Esophagus (tissue), 2 donors: ENCODE data around the gene OR6C68. TPM values are rescaled to one million over a fixed set of nuclear protein-coding genes. Genes with fewer than 3 reads are reported as not detected.
"Not testable (repeated sequence)": the region's sequence is repeated elsewhere in the genome, so short reads cannot be mapped to it uniquely, and the experiment has no call there.

ENCODE experiments used
- H3K27ac ChIP-seq, 2 donors: one replicate each; pipeline ENCODE4 v1.5.1; 2013; ENCODE audit warnings: low read depth in 2 of 2, mild to moderate bottlenecking in 2 of 2, inconsistent platforms in 1 of 2, low read length in 1 of 2, moderate library complexity in 1 of 2
- H3K27me3 ChIP-seq, 2 donors: one replicate each; pipeline ENCODE4 v1.6.1; 2013; ENCODE audit warnings: low read length in 2 of 2, control low read depth in 1 of 2, mild to moderate bottlenecking in 1 of 2; ENCODE audit not compliant: insufficient read depth in 2 of 2, control insufficient read depth in 1 of 2
- H3K36me3 ChIP-seq, 2 donors: one replicate each; pipeline ENCODE4 v1.6.1; 2013; ENCODE audit warnings: low read length in 1 of 2; ENCODE audit not compliant: control insufficient read depth in 2 of 2, insufficient read depth in 2 of 2
- H3K4me1 ChIP-seq, 2 donors: one replicate each; pipeline ENCODE4 v1.6.1; 2013; ENCODE audit warnings: low read length in 1 of 2; ENCODE audit not compliant: control insufficient read depth in 2 of 2, insufficient read depth in 2 of 2
- H3K4me3 ChIP-seq, 2 donors: one replicate each; pipeline ENCODE4 v1.5.1; 2013; ENCODE audit warnings: low read length in 2 of 2, mild to moderate bottlenecking in 2 of 2, low read depth in 1 of 2, moderate library complexity in 1 of 2
- H3K9me3 ChIP-seq, 2 donors: one replicate each; pipeline ENCODE4 v1.6.1; 2013; ENCODE audit warnings: mild to moderate bottlenecking in 2 of 2, low read depth in 1 of 2, low read length in 1 of 2, moderate library complexity in 1 of 2; ENCODE audit not compliant: control insufficient read depth in 2 of 2, insufficient read depth in 1 of 2
- WGBS, 2 donors: extraction: QIAGEN DNeasy Blood & Tissue Kit; methylation state at CpG; one replicate each; pipeline ENCODE4 v1.1.7; 2013; 5-methylcytosine and 5-hydroxymethylcytosine counted together
- polyA plus RNA-seq, 2 donors: library from polyadenylated mRNA; stranded (reverse); fragments of 200-250 nt; gene quantifications; one replicate each; pipeline ENCODE4 v1.2.3, GENCODE V29; 2013
- donor health status: healthy with polysubstance abuse.
- donor health status: Bipolar disorder and iron deficiency.

OR6C68 gene
- not detected for polyA plus RNA-seq

- H3K36me3 ChIP-seq = no peaks in the 10 kb centered on the region
- H3K4me3 ChIP-seq = no peak within 1 kb of the TSS
- H3K9me3 ChIP-seq = no peaks in the 10 kb centered on the region
- no peaks in the 10 kb centered on the region for H3K27me3 ChIP-seq
- no peak within 1 kb of the TSS for H3K27ac ChIP-seq
- WGBS, 2 donors = 42 to 68% methylated on average over 2 of the region's 2 CpGs
- no peaks in the 10 kb centered on the region for H3K4me1 ChIP-seq
These were observed at the start of gene OR6C68 for GRCh38 chr12:55492078-55492477. OR6C68 (plus strand) TSS chr12:55492378; CDS start chr12:55492378, 0 bp downstream.

- H3K27me3 ChIP-seq = no peaks in the 10 kb centered on the region
- H3K36me3 ChIP-seq = no peaks in the 10 kb centered on the region
- no peaks in the 10 kb centered on the region for H3K4me1 ChIP-seq
- no peak within 1 kb of the TSS for H3K4me3 ChIP-seq
- WGBS, 2 donors = 36 to 47% methylated on average over 2 of the region's 2 CpGs
- no peaks in the 10 kb centered on the region for H3K9me3 ChIP-seq
- H3K27ac ChIP-seq = no peak within 1 kb of the TSS
These were observed 48.4 kb upstream of the OR6C68 start, which contains the start of gene OR6C2 for GRCh38 chr12:55443776-55444175. OR6C2 (plus strand) TSS chr12:55444076; CDS start chr12:55452214, 8,138 bp downstream.

GRCh38 chr12:55445357-55445756 is 46.8 kb upstream of the OR6C68 start:
- H3K4me1 ChIP-seq = no peaks in the 10 kb centered on the region
- 97 to 100% methylated on average over 1 of the region's 1 CpG for WGBS, 2 donors
- no peaks in the 10 kb centered on the region for H3K9me3 ChIP-seq
- H3K4me3 ChIP-seq = no peak overlapping the region
- H3K27ac ChIP-seq = no peak overlapping the region
- H3K27me3 ChIP-seq = no peaks in the 10 kb centered on the region
- H3K36me3 ChIP-seq = no peaks in the 10 kb centered on the region

- no peak overlapping the region for H3K4me3 ChIP-seq
- WGBS, 2 donors = 76 to 82% methylated on average over 5 of the region's 5 CpGs
- no peak overlapping the region for H3K27ac ChIP-seq
- H3K4me1 ChIP-seq = no peaks in the 10 kb centered on the region
- H3K9me3 ChIP-seq = no peaks in the 10 kb centered on the region
- no peaks in the 10 kb centered on the region for H3K27me3 ChIP-seq
- no peaks in the 10 kb centered on the region for H3K36me3 ChIP-seq
These were observed 45.9 kb upstream of the OR6C68 start for GRCh38 chr12:55446326-55446725.

- H3K4me3 ChIP-seq = no peak overlapping the region
- no peak overlapping the region for H3K27ac ChIP-seq
- H3K4me1 ChIP-seq = no peaks in the 10 kb centered on the region
- H3K36me3 ChIP-seq = no peaks in the 10 kb centered on the region
- H3K9me3 ChIP-seq = no peaks in the 10 kb centered on the region
- H3K27me3 ChIP-seq = no peaks in the 10 kb centered on the region
These were observed 43.4 kb upstream of the OR6C68 start for GRCh38 chr12:55448825-55449224.

GRCh38 chr12:55464926-55465325 is 27.3 kb upstream of the OR6C68 start:
- H3K27me3 ChIP-seq, H3K36me3 ChIP-seq, H3K9me3 ChIP-seq, H3K4me1 ChIP-seq, H3K27ac ChIP-seq, H3K4me3 ChIP-seq: not testable (repeated sequence)
- 87 to 100% methylated on average over 1 of the region's 1 CpG for WGBS, 2 donors

GRCh38 chr12:55467836-55468235 is 24.3 kb upstream of the OR6C68 start:
- Histone ChIP-seq H3K27me3 (no peaks in the 10 kb centered on the region), H3K36me3 (no peaks in the 10 kb centered on the region), H3K4me1 (no peaks in the 10 kb centered on the region), H3K4me3 (no peak overlapping the region), H3K9me3 (no peaks in the 10 kb centered on the region), H3K27ac (no peak overlapping the region)
- 33 to 50% methylated on average over 2 of the region's 2 CpGs for WGBS, 2 donors

- Histone ChIP-seq H3K27me3 (no peaks in the 10 kb centered on the region), H3K27ac (no peak overlapping the region), H3K36me3 (no peaks in the 10 kb centered on the region), H3K9me3 (no peaks in the 10 kb centered on the region), H3K4me1 (no peaks in the 10 kb centered on the region), H3K4me3 (no peak overlapping the region)
- 37 to 58% methylated on average over 2 of the region's 2 CpGs for WGBS, 2 donors
These were observed 22.9 kb upstream of the OR6C68 start for GRCh38 chr12:55469291-55469690.

- Histone ChIP-seq H3K4me3 (no peak within 1 kb of the TSS), H3K36me3 (no peaks in the 10 kb centered on the region), H3K9me3 (no peaks in the 10 kb centered on the region), H3K4me1 (no peaks in the 10 kb centered on the region), H3K27ac (no peak within 1 kb of the TSS), H3K27me3 (no peaks in the 10 kb centered on the region)
- WGBS, 2 donors = 68 to 76% methylated on average over 3 of the region's 3 CpGs
These were observed 21.9 kb upstream of the OR6C68 start, which contains the start of gene OR6C70 for GRCh38 chr12:55470088-55470829. OR6C70 (minus strand) TSS chr12:55470138; CDS start chr12:55470138, 0 bp downstream.

GRCh38 chr12:55472264-55472663 is 19.9 kb upstream of the OR6C68 start:
- no peak overlapping the region for H3K4me3 ChIP-seq
- no peaks in the 10 kb centered on the region for H3K27me3 ChIP-seq
- H3K36me3 ChIP-seq = no peaks in the 10 kb centered on the region
- H3K9me3 ChIP-seq = no peaks in the 10 kb centered on the region
- WGBS, 2 donors = 78 to 89% methylated on average over 1 of the region's 1 CpG
- H3K4me1 ChIP-seq = no peaks in the 10 kb centered on the region
- H3K27ac ChIP-seq = no peak overlapping the region
